PC-3 (cell line): ENCODE measurements around the gene C10orf143.

Experiments used
- EZH2phosphoT487 ChIP-seq: fragments of 300-600 bp; sonication (generic); IDR thresholded peaks from 2 replicates; pipeline ENCODE4 v1.6.1; 2018; ENCODE audit warnings: mild to moderate bottlenecking, antibody characterized with exemption, low read length, borderline replicate concordance
- TF ChIP-seq, protein P1 (sequence below): fragments of 300-600 bp; sonication (generic); conservative IDR thresholded peaks from 2 replicates; pipeline ENCODE4 v1.5.1; 2017; ENCODE audit warnings: antibody characterized with exemption, low read depth, mild to moderate bottlenecking, low read length

DNA sequence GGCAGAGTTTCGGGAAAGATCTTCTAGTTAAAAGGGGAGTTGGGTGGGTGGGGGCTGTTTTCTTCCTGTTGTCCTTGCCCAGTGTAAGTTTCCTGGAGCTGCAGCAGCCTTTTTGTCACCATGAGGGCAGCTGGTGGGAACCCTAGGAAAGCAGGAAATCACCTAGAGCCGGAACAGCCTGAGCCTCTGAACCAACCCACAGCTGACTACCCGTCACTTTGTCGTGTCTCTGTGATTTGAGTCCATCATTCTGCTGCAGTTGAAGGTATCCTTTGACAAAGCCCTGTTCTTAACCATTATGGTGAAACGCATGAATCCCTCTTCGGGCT, 1.2 kb upstream of the C10orf143 start:
- TF ChIP-seq, protein P1, sequence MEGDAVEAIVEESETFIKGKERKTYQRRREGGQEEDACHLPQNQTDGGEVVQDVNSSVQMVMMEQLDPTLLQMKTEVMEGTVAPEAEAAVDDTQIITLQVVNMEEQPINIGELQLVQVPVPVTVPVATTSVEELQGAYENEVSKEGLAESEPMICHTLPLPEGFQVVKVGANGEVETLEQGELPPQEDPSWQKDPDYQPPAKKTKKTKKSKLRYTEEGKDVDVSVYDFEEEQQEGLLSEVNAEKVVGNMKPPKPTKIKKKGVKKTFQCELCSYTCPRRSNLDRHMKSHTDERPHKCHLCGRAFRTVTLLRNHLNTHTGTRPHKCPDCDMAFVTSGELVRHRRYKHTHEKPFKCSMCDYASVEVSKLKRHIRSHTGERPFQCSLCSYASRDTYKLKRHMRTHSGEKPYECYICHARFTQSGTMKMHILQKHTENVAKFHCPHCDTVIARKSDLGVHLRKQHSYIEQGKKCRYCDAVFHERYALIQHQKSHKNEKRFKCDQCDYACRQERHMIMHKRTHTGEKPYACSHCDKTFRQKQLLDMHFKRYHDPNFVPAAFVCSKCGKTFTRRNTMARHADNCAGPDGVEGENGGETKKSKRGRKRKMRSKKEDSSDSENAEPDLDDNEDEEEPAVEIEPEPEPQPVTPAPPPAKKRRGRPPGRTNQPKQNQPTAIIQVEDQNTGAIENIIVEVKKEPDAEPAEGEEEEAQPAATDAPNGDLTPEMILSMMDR: no peak
- no peak for TF ChIP-seq EZH2phosphoT487
